Measurements from ENCODE around the gene ZBTB44.

DNA sequence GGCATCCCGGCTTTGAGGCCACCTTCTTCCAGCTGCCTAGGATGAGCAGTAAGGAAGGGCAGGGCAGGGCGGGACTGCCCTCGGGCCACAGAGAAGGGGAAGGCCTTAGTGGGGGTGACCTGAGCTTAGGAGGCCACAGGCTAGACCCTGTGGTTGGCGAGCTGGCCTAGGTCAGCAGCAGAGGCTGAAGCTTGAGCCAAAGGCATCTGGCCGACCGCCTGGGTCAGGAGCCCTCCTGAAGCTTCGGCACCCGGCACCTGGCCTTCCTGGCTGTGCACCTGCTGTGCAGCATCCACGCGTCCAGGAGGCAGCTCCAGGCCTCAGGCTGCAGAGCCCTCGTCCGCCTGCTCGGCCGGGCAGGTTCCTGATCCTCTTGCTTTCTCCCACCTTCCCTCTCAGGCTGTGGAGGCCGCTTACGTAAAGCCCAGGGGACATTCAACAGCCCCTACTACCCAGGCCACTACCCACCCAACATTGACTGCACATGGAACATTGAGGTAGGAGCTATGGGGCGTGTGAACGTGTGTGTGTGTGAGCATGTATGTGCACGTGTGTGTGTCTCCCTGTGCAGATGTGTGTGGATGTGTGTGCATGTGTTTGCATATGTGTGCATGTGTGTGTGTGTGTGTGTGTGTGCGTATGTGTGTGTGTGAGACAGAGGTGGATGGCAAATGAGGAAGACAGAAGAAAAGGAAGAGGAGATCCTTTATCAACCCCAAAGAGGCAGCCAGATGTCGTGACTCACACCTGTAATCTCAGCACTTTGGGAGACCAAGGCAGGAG, 120.3 kb downstream of the ZBTB44 start:
- TF ChIP-seq, protein P1, sequence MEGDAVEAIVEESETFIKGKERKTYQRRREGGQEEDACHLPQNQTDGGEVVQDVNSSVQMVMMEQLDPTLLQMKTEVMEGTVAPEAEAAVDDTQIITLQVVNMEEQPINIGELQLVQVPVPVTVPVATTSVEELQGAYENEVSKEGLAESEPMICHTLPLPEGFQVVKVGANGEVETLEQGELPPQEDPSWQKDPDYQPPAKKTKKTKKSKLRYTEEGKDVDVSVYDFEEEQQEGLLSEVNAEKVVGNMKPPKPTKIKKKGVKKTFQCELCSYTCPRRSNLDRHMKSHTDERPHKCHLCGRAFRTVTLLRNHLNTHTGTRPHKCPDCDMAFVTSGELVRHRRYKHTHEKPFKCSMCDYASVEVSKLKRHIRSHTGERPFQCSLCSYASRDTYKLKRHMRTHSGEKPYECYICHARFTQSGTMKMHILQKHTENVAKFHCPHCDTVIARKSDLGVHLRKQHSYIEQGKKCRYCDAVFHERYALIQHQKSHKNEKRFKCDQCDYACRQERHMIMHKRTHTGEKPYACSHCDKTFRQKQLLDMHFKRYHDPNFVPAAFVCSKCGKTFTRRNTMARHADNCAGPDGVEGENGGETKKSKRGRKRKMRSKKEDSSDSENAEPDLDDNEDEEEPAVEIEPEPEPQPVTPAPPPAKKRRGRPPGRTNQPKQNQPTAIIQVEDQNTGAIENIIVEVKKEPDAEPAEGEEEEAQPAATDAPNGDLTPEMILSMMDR (conservative IDR thresholded peaks at IDR 0.05; ENCODE audit: low read depth, low read length): no peak
- TF ChIP-seq EZH2phosphoT487 (IDR thresholded peaks at IDR 0.05; ENCODE audit: borderline replicate concordance, low read length) (no peak), EZH2 (IDR thresholded peaks at IDR 0.05; ENCODE audit: low read length, unreplicated experiment) (no peak)

All from PC-3 (cell line).